Natural killer cell treated with Interleukin-12 subunit alpha and Interleukin-12 subunit beta and Interleukin-15 and Interleukin-18, amount 100 ng/mL, for 72 hours (primary cell): ENCODE measurements around the gene CALHM6. TPM values are rescaled to one million over a fixed set of nuclear protein-coding genes. Genes with fewer than 3 reads are reported as not detected.
A peak's percentile ranks its signal among the peaks of the same experiment; 100 is the strongest.

Experiments
- ATAC-seq, 2 donors: fragments of 150-1000 bp; cut with Tn5 transposase in 1 of 2; sonication (Bioruptor Pico), chemical (Tn5 transposase) in 1 of 2; 2 replicates each; pipeline ENCODE4 v1.10.0; 2021
- DNase-seq: peaks from one replicate; pipeline ENCODE4 v3.0.0; 2022; ENCODE audit warnings: low spot score
- H3K27ac Mint-ChIP-seq, 2 donors: 1 replicate in 1 of 2; 2 replicates in 1 of 2; pipeline ENCODE4 v1.8.0; 2022; ENCODE audit warnings: mixed read lengths in 2 of 2, mild to moderate bottlenecking in 1 of 2, moderate library complexity in 1 of 2
- H3K27me3 Mint-ChIP-seq, 2 donors: 1 replicate in 1 of 2; 2 replicates in 1 of 2; pipeline ENCODE4 v1.8.0; 2022; ENCODE audit warnings: mixed read lengths in 2 of 2
- H3K36me3 Mint-ChIP-seq: one replicate; pipeline ENCODE4 v1.8.0; 2022; ENCODE audit warnings: mixed read lengths
- H3K4me1 Mint-ChIP-seq, 2 donors: 1 replicate in 1 of 2; 2 replicates in 1 of 2; pipeline ENCODE4 v1.8.0; 2022; ENCODE audit warnings: low read depth in 2 of 2, mixed read lengths in 2 of 2, mild to moderate bottlenecking in 1 of 2
- H3K4me3 Mint-ChIP-seq: one replicate; pipeline ENCODE4 v1.8.0; 2022; ENCODE audit warnings: mixed read lengths
- H3K9me3 Mint-ChIP-seq: 2 replicates; pipeline ENCODE4 v1.8.0; 2022; ENCODE audit warnings: mixed read lengths
- total RNA-seq, 2 donors: library from RNA; stranded (reverse); gene quantifications; one replicate each; pipeline ENCODE4 v1.2.3, GENCODE V29; 2022

Gene CALHM6
- total RNA-seq: 1 to 10 TPM; 8.0 to 9.6 TPM

DNA sequence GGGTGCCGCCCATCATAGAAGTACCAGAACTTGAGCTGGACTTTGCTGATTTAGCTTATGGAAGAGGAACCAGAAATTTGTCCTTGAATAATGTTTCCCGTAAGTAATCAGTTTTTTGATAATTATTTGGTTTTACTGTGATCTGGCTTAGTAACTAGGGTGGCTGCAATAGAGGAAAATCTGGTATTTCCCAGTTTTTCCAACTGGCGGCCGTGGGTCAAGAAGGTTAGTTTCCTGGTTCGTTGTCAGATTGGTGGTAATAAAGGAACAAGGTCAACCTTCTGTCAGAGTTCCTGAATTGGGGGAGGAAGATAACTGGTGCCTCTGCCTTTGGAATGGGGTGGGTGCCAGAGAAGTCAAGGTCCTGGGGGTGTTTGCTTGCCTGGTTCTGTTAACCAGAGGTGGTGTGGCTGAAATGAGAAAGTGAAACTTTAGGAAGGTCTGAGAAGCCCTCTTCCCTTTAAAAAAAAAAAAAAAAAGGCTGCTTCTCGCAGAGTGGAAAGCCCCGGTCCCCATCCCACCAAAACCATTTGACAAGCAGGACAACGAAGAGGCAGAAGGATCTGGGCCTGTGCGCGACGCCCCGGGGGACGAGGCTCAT, at the start of gene CALHM6:
TSS of gene CALHM6 (plus strand) at position 45 of the 601 bp plus-strand sequence. CDS start at position 600, 555 bp downstream.
- Mint-ChIP-seq H3K27me3 (peaks cover 0 to 2% of the 10 kb centered on the region in 2 donors), H3K36me3 (peaks cover 8% of the 10 kb centered on the region), H3K4me1 (peaks cover 52 to 54% of the 10 kb centered on the region in 2 donors), H3K4me3 (peak within 1 kb of the TSS; percentile 83), H3K27ac (peak within 1 kb of the TSS; percentile 80 to 87), H3K9me3 (no peaks in the 10 kb centered on the region)
- peak; percentile 24 to 55 for ATAC-seq
- DNase-seq: no peak

DNA sequence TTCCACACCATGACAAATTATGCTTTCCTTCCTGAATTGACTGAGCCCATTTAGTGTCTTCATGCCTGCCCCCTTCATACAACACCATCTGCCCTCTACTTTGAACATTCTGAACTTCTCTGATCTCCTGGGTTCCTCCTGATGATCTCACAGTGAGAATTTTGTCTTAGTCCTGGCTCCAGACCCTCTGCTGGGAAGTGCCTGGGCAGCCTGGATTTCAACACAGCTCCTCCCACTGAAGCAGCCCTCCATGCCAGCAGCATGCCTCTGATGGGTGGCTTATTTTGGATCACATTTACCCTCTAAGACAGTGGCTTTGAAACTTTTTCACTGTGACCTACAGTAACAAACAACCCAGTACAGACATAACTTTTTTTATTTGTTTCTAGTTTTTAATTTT, 48.9 kb upstream of the CALHM6 start:
- no peaks in the 10 kb centered on the region for H3K9me3 Mint-ChIP-seq

DNA sequence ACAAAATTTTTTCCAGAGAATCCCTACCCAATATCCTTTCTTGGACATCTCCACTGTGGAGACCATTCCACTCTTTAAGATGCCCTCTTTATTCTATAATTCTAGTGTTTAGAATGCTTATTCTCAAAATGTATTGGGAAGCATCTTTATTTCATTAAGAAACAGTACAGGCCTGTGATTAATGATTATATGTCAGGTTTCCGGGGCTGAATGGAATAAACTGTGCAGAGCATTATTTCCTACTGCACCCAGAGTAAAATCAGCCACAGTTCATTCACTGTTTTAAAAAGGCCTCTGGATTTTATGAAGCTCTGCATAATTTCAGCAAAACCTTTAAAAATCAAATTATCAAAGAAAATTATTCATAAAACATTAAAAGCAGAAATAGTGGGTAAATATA, 47.8 kb upstream of the CALHM6 start:
- Mint-ChIP-seq H3K27ac (no peak overlapping the region), H3K4me3 (no peak overlapping the region), H3K36me3 (no peaks in the 10 kb centered on the region), H3K27me3 (peaks cover 0 to 2% of the 10 kb centered on the region in 2 donors), H3K9me3 (no peaks in the 10 kb centered on the region), H3K4me1 (no peaks in the 10 kb centered on the region)
- no peak for ATAC-seq
- DNase-seq: no peak

More for the DNA sequence above, 48.9 kb upstream of the CALHM6 start:
- no peak for DNase-seq
- Mint-ChIP-seq H3K4me1 (no peaks in the 10 kb centered on the region), H3K4me3 (no peak overlapping the region), H3K36me3 (no peaks in the 10 kb centered on the region), H3K27me3 (peaks cover 5 to 8% of the 10 kb centered on the region in 2 donors), H3K27ac (no peak overlapping the region)
- no peak for ATAC-seq

DNA sequence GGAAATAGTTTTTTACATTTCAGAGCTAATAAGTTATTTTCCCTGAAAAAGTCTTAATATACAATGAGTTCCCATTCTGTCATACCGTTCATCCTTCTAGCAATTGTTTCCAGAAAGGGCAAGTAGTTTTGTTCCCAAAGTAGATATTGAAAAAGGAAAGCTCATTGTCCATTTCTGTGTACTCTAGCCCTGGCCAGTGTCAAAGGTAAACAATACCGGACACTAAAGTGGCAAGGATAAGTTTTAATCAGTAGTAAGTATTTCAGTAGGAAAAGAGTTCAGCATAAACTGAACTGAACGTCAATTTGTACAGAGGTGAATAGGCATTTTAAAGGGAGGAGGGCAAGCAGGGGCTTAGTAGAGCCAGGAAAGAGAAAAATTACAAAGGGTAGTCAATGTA, 43.5 kb upstream of the CALHM6 start:
- peaks cover 0 to 6% of the 10 kb centered on the region in 2 donors for H3K4me1 Mint-ChIP-seq
- H3K27ac Mint-ChIP-seq: no peak overlapping the region
- DNase-seq (no peak), ATAC-seq (no peak)
- no peak overlapping the region for H3K4me3 Mint-ChIP-seq
- H3K36me3 Mint-ChIP-seq: no peaks in the 10 kb centered on the region
- no peaks in the 10 kb centered on the region for H3K9me3 Mint-ChIP-seq
- peaks cover 0 to 2% of the 10 kb centered on the region in 2 donors for H3K27me3 Mint-ChIP-seq

DNA sequence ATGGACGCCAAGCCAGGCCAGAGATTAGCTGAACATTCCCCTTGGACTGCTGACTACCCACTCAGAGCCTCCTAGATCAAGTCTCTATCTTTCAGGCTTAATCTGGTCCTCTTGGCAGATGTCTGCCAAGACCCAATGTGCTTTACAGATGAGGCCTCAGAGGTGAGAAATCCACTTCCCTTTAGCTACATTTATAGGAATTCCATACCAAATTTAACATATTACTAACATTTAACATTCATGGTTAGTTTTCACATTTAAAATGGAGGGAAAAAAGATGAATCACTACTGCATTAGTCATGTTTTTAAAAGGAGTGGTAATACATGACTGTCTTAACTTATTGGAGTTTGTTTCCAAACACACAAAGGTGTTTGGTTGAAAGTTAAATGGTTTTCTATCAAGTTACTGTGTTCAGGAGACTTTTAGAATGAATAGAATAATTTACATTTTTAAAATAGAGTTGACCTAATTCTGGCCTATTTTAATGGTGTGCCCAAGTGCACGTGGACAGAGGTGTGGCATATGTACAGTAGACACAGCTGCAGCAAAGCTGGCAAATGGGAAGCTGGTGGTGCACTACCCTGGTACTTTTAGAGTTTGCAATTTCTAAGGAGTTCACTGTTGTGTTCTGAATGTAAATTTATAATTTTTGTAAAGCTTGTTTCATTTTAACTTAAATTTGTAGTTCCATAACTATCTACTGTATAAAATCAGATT, 41.9 kb upstream of the CALHM6 start:
- no peaks in the 10 kb centered on the region for H3K27me3 Mint-ChIP-seq
- DNase-seq (no peak), ATAC-seq (no peak)
- peaks cover 0 to 6% of the 10 kb centered on the region in 2 donors for H3K4me1 Mint-ChIP-seq
- H3K9me3 Mint-ChIP-seq: no peaks in the 10 kb centered on the region
- H3K36me3 Mint-ChIP-seq: no peaks in the 10 kb centered on the region
- peak overlapping the region in 1 of 2 donors; percentile 47 for H3K27ac Mint-ChIP-seq
- no peak overlapping the region for H3K4me3 Mint-ChIP-seq

DNA sequence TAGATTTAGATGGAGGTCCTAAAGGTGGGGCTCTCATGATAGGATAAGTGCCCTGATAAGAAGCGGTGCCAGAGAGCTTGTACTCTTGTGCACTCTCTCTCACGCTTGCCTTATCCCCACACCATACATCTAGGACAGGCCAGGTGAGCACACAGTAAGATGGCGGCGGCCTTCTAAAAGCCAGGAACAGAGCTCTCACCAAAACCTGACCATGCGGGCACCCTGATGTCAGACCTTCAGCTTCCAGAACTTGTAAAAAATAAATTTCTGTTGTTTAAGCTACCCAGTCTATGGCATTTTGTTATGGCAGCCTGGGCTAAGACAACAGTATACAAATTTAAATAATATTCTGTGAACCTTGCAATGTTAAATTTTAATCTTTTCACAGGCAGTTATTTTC, 40.8 kb upstream of the CALHM6 start:
- H3K9me3 Mint-ChIP-seq: no peaks in the 10 kb centered on the region
- ATAC-seq (no peak), DNase-seq (no peak)
- no peak overlapping the region for H3K27ac Mint-ChIP-seq
- H3K4me3 Mint-ChIP-seq: no peak overlapping the region
- no peaks in the 10 kb centered on the region for H3K27me3 Mint-ChIP-seq
- H3K4me1 Mint-ChIP-seq: peaks cover 0 to 6% of the 10 kb centered on the region in 2 donors
- H3K36me3 Mint-ChIP-seq: no peaks in the 10 kb centered on the region

DNA sequence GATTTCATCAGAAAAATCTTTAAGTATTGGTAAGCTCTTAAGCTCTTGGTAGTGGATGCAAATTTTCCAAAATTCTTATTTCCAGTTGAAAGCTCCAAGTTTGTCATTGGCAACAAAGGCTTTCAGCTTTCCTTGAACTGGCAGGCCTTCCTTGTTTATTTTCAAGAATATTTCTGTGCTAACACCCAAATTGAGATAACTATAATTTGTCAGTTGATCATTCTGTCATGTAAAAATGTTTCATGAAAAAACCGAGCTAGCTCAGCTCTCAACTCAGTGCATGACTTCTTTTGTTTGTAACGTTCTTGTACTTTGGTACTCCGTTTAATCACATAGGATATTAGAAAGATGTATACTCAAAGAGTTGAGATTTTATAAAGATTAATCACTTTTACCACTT, 38.9 kb upstream of the CALHM6 start:
- Mint-ChIP-seq H3K36me3 (no peaks in the 10 kb centered on the region), H3K4me3 (no peak overlapping the region), H3K27ac (no peak overlapping the region), H3K27me3 (no peaks in the 10 kb centered on the region), H3K9me3 (no peaks in the 10 kb centered on the region), H3K4me1 (peaks cover 0 to 6% of the 10 kb centered on the region in 2 donors)
- DNase-seq (no peak), ATAC-seq (no peak)

DNA sequence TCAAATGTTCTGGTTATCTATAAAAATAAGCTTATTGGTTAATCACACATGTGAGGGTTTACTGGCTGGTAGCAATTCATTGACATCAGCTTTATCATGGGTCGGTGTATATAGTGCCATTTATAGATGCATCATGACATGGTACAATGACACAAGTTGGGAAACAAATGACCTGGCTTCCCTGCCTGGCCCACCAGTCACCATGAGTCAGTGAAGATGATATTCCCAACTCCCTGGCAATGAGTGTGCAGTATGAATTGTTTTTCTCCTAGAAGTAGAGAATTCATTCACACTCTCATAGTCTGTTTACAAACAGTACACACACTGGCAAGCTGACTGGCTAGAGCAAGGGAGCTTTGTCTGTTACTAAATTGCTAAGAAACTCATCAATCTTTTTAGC, 37.2 kb upstream of the CALHM6 start:
- H3K9me3 Mint-ChIP-seq: no peaks in the 10 kb centered on the region
- no peak for ATAC-seq

DNA sequence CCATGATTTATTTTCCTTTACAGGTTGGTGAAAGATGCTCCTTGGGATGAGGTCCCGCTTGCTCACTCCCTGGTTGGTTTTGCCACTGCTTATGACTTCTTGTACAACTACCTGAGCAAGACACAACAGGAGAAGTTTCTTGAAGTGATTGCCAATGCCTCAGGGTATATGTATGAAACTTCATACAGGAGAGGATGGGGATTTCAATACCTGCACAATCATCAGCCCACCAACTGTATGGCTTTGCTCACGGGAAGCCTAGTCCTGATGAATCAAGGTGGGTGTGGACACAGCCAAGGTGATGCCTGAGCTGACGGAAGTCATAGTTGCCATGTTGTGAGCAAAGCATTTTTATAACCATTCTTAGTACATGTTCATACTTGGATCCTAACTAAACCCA, 34.6 kb upstream of the CALHM6 start:
- ATAC-seq (no peak), DNase-seq (no peak)
- Mint-ChIP-seq H3K4me1 (no peaks in the 10 kb centered on the region), H3K4me3 (no peak overlapping the region), H3K9me3 (no peaks in the 10 kb centered on the region), H3K27me3 (no peaks in the 10 kb centered on the region), H3K27ac (no peak overlapping the region), H3K36me3 (no peaks in the 10 kb centered on the region)

More for the DNA sequence above, 37.2 kb upstream of the CALHM6 start:
- Mint-ChIP-seq H3K27ac (no peak overlapping the region), H3K27me3 (no peaks in the 10 kb centered on the region), H3K4me1 (peaks cover 0 to under 1% of the 10 kb centered on the region in 2 donors), H3K36me3 (no peaks in the 10 kb centered on the region), H3K4me3 (no peak overlapping the region)
- DNase-seq: no peak

DNA sequence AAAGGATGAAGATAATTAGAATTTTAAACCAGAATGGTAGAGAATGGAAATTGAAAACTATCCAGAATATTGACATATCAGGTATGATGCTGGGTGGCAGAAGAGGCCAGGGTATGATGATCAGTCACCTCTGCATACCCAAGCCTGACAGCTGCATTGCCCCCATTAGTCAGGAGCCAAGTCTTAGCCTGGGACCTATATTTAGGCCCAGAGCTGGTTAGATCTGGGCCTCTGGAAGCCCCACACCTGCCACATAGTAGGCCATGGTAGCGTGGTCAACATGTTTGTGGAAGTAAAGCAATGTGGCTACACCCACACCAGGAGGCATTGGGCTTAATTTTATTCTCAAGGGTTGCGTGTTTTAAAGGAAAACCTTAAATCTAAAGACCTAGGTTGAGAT, 32.1 kb upstream of the CALHM6 start:
- no peaks in the 10 kb centered on the region for H3K9me3 Mint-ChIP-seq
- H3K27ac Mint-ChIP-seq: no peak overlapping the region
- no peaks in the 10 kb centered on the region for H3K36me3 Mint-ChIP-seq
- no peak for DNase-seq
- H3K4me1 Mint-ChIP-seq: no peaks in the 10 kb centered on the region
- H3K4me3 Mint-ChIP-seq: no peak overlapping the region
- no peaks in the 10 kb centered on the region for H3K27me3 Mint-ChIP-seq
- ATAC-seq: no peak

DNA sequence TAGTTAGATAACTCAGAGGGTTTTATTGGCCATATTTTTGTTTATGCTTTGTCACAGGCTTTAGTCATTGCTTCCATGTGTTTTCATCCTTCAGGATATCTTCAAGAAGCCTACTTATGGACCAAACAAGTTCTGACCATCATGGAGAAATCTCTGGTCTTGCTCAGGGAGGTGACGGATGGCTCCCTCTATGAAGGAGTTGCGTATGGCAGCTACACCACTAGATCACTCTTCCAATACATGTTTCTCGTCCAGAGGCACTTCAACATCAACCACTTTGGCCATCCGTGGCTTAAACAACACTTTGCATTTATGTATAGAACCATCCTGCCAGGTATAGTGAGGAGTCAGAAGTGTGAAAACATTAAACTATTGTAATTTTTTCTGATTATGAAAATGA, 30.3 kb upstream of the CALHM6 start:
- no peaks in the 10 kb centered on the region for H3K36me3 Mint-ChIP-seq
- H3K9me3 Mint-ChIP-seq: no peaks in the 10 kb centered on the region
- DNase-seq (no peak), ATAC-seq (no peak)
- no peaks in the 10 kb centered on the region for H3K4me1 Mint-ChIP-seq
- no peak overlapping the region for H3K27ac Mint-ChIP-seq
- H3K27me3 Mint-ChIP-seq: no peaks in the 10 kb centered on the region
- H3K4me3 Mint-ChIP-seq: no peak overlapping the region

DNA sequence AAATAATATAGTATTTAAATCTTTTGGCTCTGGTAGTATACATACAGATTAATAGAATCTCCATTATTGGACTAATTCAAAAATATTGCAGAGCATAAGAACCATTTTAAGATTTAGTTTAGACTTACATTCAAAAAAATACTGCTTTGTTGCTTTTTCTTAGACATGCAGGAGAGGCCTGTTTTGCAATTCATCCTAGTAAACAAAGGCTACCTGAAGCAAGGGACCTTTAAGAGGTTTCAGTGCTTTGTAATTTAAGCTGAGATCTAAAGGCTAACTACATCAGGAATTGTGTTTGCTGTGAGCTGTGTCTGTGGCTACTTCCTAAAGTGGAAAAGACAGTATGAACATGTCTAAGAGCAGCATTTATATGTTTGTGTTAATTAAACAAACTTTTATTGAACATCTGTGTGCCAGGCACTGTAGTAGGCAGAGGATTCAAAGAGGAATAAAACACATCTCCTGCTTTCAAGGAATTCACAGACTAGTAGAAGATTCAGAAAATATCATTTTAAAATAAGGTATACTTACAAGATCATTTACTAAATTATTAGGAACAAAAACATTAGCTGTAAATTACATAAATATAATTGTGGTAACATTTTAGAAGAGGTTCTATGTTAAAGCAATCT, 29.1 kb upstream of the CALHM6 start:
- Mint-ChIP-seq H3K27me3 (no peaks in the 10 kb centered on the region), H3K36me3 (no peaks in the 10 kb centered on the region), H3K27ac (no peak overlapping the region), H3K4me1 (no peaks in the 10 kb centered on the region), H3K9me3 (no peaks in the 10 kb centered on the region), H3K4me3 (no peak overlapping the region)
- ATAC-seq (no peak), DNase-seq (no peak)

DNA sequence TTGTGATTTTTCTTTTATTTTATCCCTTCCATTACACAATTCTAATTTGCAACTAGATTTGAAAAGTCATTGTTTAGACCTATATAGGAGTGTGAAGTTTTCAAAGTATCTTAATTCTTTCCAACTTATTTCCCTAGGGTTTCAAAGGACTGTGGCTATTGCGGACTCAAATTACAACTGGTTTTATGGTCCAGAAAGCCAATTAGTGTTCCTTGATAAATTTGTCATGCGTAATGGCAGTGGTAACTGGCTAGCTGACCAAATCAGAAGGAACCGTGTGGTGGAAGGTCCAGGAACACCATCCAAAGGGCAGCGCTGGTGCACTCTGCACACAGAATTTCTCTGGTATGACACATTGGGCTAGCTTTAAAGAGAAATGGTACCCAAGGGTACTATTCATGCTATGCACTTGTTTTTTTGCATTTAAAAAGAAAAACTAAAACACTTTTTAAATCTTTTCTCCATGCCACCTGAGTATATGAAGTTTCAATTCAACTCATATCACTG, 27.9 kb upstream of the CALHM6 start:
- H3K27ac Mint-ChIP-seq: no peak overlapping the region
- H3K4me3 Mint-ChIP-seq: no peak overlapping the region
- ATAC-seq: no peak
- H3K4me1 Mint-ChIP-seq: no peaks in the 10 kb centered on the region
- no peaks in the 10 kb centered on the region for H3K36me3 Mint-ChIP-seq
- DNase-seq: no peak
- no peaks in the 10 kb centered on the region for H3K9me3 Mint-ChIP-seq
- H3K27me3 Mint-ChIP-seq: no peaks in the 10 kb centered on the region

DNA sequence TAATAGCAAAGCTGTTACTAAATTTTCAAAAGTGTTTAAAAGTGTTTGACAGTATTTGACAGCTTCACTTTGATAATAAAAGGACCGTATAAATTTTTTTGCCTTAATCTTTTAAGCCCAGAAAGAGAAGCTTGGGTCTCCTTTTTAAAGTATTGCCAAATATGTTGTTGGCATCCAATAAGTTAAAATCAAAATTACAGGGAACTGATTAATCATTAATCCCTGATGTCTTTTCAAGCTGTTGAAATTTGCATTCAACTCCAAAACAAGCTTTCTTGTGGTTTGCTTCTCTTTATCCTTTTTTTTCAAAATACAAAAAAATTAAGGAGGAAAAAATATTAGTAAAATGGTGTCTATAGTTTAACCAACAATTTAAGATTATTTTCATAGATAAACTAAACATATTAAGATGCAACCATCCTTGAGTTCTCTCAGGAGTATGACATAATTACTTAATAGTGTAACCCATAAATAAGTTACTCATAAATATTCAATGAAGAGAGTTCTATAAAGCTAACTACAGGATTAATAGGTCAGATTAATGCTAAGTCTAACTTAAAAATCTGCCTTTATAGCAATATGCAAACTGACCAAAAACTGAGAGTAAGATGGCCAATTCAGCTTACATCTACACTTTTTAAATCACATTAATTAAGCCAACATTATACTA, 27.0 kb upstream of the CALHM6 start:
- no peak for DNase-seq
- Mint-ChIP-seq H3K27me3 (no peaks in the 10 kb centered on the region), H3K4me1 (no peaks in the 10 kb centered on the region), H3K9me3 (no peaks in the 10 kb centered on the region), H3K4me3 (no peak overlapping the region), H3K27ac (no peak overlapping the region), H3K36me3 (no peaks in the 10 kb centered on the region)
- no peak for ATAC-seq
